Cardiac muscle cell (in vitro differentiated cells and primary cell): Measurements from ENCODE around the gene SLC25A42. TPM values are rescaled to one million over a fixed set of nuclear protein-coding genes. Genes with fewer than 3 reads are reported as not detected.

Experiments
- DNase-seq, 2 donors: peaks; one replicate each; pipeline versions ENCODE4 v3.0.0 to v3.0.0-alpha.2; 2010 to 2017; ENCODE audit warnings: low read depth in 1 of 2, low spot score in 1 of 2
- H3K27ac ChIP-seq: fragments of 200-600 bp; sonication (generic); 2 replicates; pipeline ENCODE4 v1.5.1; 2016
- H3K27me3 ChIP-seq: fragments of 200-600 bp; sonication (generic); 2 replicates; pipeline ENCODE4 v1.6.0; 2016; ENCODE audit warnings: control low read depth
- H3K36me3 ChIP-seq: fragments of 200-600 bp; sonication (generic); 2 replicates; pipeline ENCODE4 v1.5.1; 2016; ENCODE audit warnings: control low read depth
- H3K4me1 ChIP-seq: fragments of 200-600 bp; sonication (generic); 2 replicates; pipeline ENCODE4 v1.8.1; 2017; ENCODE audit warnings: low read depth, mild to moderate bottlenecking, mixed run types
- H3K4me3 ChIP-seq: fragments of 200-600 bp; sonication (generic); 2 replicates; pipeline ENCODE4 v1.5.1; 2016; ENCODE audit warnings: mild to moderate bottlenecking
- H3K9me3 ChIP-seq: fragments of 200-600 bp; sonication (generic); 2 replicates; pipeline ENCODE4 v1.5.1; 2017; ENCODE audit warnings: low read depth, mild to moderate bottlenecking, control low read depth
- CTCF ChIP-seq: IDR thresholded peaks from 2 replicates; pipeline ENCODE4 v1.5.1; 2012; ENCODE audit warnings: low read depth, mild to moderate bottlenecking, low read length
- polyA plus RNA-seq: library from polyadenylated mRNA; unstranded; fragments of >200 nt; fragmentation: Nextera tagmentation; extraction: Ambion mirVana; gene quantifications from 2 replicates; pipeline ENCODE4 v1.2.1, GENCODE V29; 2016
- total RNA-seq: library from RNA; depleted of rRNA; stranded (reverse); fragments of >200 nt; gene quantifications from 2 replicates; pipeline ENCODE4 v1.2.3, GENCODE V29; 2016

Gene SLC25A42
- total and polyA plus RNA-seq, 2 experiments from 2014 or later: 30.4 to 31.3 TPM

GRCh38 chr19:19059837-19060611 lies 3.8 kb upstream of the SLC25A42 start:
- Histone ChIP-seq H3K27ac (peak overlapping the region; percentile 16), H3K27me3 (no peaks in the 10 kb centered on the region), H3K9me3 (no peaks in the 10 kb centered on the region), H3K4me1 (peaks cover 13% of the 10 kb centered on the region), H3K4me3 (no peak overlapping the region), H3K36me3 (peaks cover 8% of the 10 kb centered on the region)
- DNase-seq: no peak
- no peak for TF ChIP-seq CTCF

GRCh38 chr19:19061506-19061905 lies 2.3 kb upstream of the SLC25A42 start:
- Histone ChIP-seq H3K27ac (peak overlapping the region; percentile 32), H3K4me3 (no peak overlapping the region), H3K9me3 (no peaks in the 10 kb centered on the region), H3K27me3 (no peaks in the 10 kb centered on the region), H3K4me1 (peaks cover 19% of the 10 kb centered on the region), H3K36me3 (peaks cover 7% of the 10 kb centered on the region)
- TF ChIP-seq CTCF: no peak
- DNase-seq: no peak

GRCh38 chr19:19062454-19063182 lies 1.2 kb upstream of the SLC25A42 start:
- DNase-seq: no peak
- no peak for TF ChIP-seq CTCF
- H3K4me3 ChIP-seq: peak overlapping the region; percentile 27
- H3K4me1 ChIP-seq: peaks cover 19% of the 10 kb centered on the region
- H3K27me3 ChIP-seq: no peaks in the 10 kb centered on the region
- H3K27ac ChIP-seq: peak overlapping the region; percentile 58
- H3K36me3 ChIP-seq: peaks cover 4% of the 10 kb centered on the region
- H3K9me3 ChIP-seq: no peaks in the 10 kb centered on the region

GRCh38 chr19:19064098-19064722 lies 416 bp downstream of the SLC25A42 start:
- DNase-seq: no peak
- Histone ChIP-seq H3K27me3 (no peaks in the 10 kb centered on the region), H3K4me3 (peak overlapping the region; percentile 55), H3K4me1 (peaks cover 19% of the 10 kb centered on the region), H3K27ac (no peak overlapping the region), H3K9me3 (no peaks in the 10 kb centered on the region), H3K36me3 (no peaks in the 10 kb centered on the region)
- peak; percentile 36 for TF ChIP-seq CTCF

- DNase-seq: peak; percentile 22 to 28
- TF ChIP-seq CTCF: no peak
- H3K9me3 ChIP-seq: no peaks in the 10 kb centered on the region
- H3K4me3 ChIP-seq: peak overlapping the region; percentile 55
- no peaks in the 10 kb centered on the region for H3K36me3 ChIP-seq
- no peak overlapping the region for H3K27ac ChIP-seq
- H3K27me3 ChIP-seq: no peaks in the 10 kb centered on the region
- peaks cover 19% of the 10 kb centered on the region for H3K4me1 ChIP-seq
These were observed 1.3 kb downstream of the SLC25A42 start for GRCh38 chr19:19064811-19065745.
